GM12873 (cell line): ENCODE results near the gene SLC29A1.

ENCODE experiments used
- CTCF ChIP-seq: IDR thresholded peaks from 2 replicates; pipeline ENCODE4 v1.5.1; 2012; ENCODE audit warnings: low read depth, mild to moderate bottlenecking, moderate library complexity, low read length, control low read depth; ENCODE audit not compliant: insufficient read depth; ENCODE audit errors: missing control alignments

SLC29A1 gene

GRCh38 chr6:44257753-44258324, 34.4 kb downstream of the SLC29A1 start:
- TF ChIP-seq CTCF = no peak

GRCh38 chr6:44258325-44258863, 35.0 kb downstream of the SLC29A1 start:
- TF ChIP-seq CTCF = no peak

- no peak for TF ChIP-seq CTCF
Observed at GRCh38 chr6:44258921-44259320, 35.5 kb downstream of the SLC29A1 start.

- no peak for TF ChIP-seq CTCF
Observed at GRCh38 chr6:44260011-44260410, 36.6 kb downstream of the SLC29A1 start.

- TF ChIP-seq CTCF = no peak
Observed at GRCh38 chr6:44260451-44261297, 37.3 kb downstream of the SLC29A1 start.

GRCh38 chr6:44261581-44261980, 38.2 kb downstream of the SLC29A1 start:
- no peak for TF ChIP-seq CTCF
